Calu3 (cell line): ENCODE measurements around the gene ANKS1A. TPM values are rescaled to one million over a fixed set of nuclear protein-coding genes. Genes with fewer than 3 reads are reported as not detected.
"Not testable (repeated sequence)": the region's sequence is repeated elsewhere in the genome, so short reads cannot be mapped to it uniquely, and the experiment has no call there.

Experiments used
- BruUV-seq: library from RNA; stranded (reverse); fragments of 400-500 nt; replicated peaks from 2 replicates; lab custom pipeline; 2021; lab: Mats Ljungman, UMichigan
- CTCF ChIA-PET: fragments of 300-600 bp; sonication (Branson Sonifier 250); formaldehyde crosslinking; loops from one replicate; lab custom pipeline; 2022; ENCODE audit warnings: antibody characterized with exemption; lab: Charles Lee
- DNase-seq: peaks from one replicate; pipeline ENCODE4 v3.0.0; 2022
- H3K27ac Mint-ChIP-seq: one replicate; pipeline ENCODE4 v1.8.0; 2022; ENCODE audit warnings: mixed read lengths; ENCODE audit not compliant: unreplicated experiment
- H3K27me3 Mint-ChIP-seq: one replicate; pipeline ENCODE4 v1.8.0; 2022; ENCODE audit warnings: mixed read lengths; ENCODE audit not compliant: unreplicated experiment
- H3K36me3 Mint-ChIP-seq: one replicate; pipeline ENCODE4 v1.8.0; 2022; ENCODE audit warnings: mild to moderate bottlenecking, moderate library complexity, mixed read lengths; ENCODE audit not compliant: insufficient read depth, unreplicated experiment
- H3K4me1 Mint-ChIP-seq: one replicate; pipeline ENCODE4 v1.8.0; 2022; ENCODE audit warnings: mild to moderate bottlenecking, low read depth, mixed read lengths; ENCODE audit not compliant: unreplicated experiment
- H3K4me3 Mint-ChIP-seq: one replicate; pipeline ENCODE4 v1.8.0; 2022; ENCODE audit warnings: mild to moderate bottlenecking, low read depth, moderate library complexity, mixed read lengths; ENCODE audit not compliant: unreplicated experiment
- H3K9me3 Mint-ChIP-seq: one replicate; pipeline ENCODE4 v1.8.0; 2022; ENCODE audit warnings: low read depth, mixed read lengths; ENCODE audit not compliant: unreplicated experiment
- intact Hi-C: fragments of 100-400 bp; cut with micrococcal nuclease; formaldehyde crosslinking; loops from one replicate; pipeline ENCODE4 v1.10.0; 2022; ENCODE audit not compliant: unreplicated experiment
- total RNA-seq: library from RNA; stranded (reverse); gene quantifications from 2 replicates; pipeline ENCODE4 v1.2.3, GENCODE V29; 2022
- TF ChIP-seq, protein P1 (sequence below): fragments of 200-600 bp; IDR thresholded peaks from one replicate; pipeline ENCODE4 v1.8.0; 2022; ENCODE audit warnings: antibody characterized with exemption; ENCODE audit not compliant: unreplicated experiment

Gene ANKS1A
- total RNA-seq, 1 experiment from 2014 or later, result 60.3 TPM

DNA sequence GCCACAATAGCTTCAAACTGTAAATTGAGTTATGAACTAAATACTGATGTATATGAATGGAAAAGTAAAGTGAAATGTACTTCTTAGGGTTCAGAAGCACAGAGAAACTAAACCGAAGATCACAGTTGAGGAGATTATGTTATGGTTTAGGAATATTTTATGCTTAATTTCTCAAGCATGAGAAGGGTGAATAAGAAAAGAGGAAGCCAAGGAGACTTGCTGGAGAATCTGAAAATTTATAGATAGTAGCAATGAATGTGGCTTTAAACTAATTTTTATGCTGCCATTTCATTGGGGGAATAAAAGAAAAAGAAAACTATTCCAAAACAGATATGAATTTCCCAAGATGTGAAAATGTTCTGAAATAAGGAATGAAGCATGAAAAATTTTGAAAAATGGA, 5.6 kb downstream of the ANKS1A start:
- H3K4me1 Mint-ChIP-seq, result peaks cover 38% of the 10 kb centered on the region
- no peaks in the 10 kb centered on the region for H3K9me3 Mint-ChIP-seq
- H3K4me3 Mint-ChIP-seq, result no peak overlapping the region
- CTCF ChIA-PET, result interaction anchor here (0.7 kb wide), 1 partner anchor 426 kb away, joined by 5 read pairs; no protein-coding TSS in a partner anchor
- DNase-seq, result no peak
- no peak overlapping the region for H3K27ac Mint-ChIP-seq
- H3K36me3 Mint-ChIP-seq, result peaks cover 20% of the 10 kb centered on the region
- BruUV-seq, result no TSS peak
- intact Hi-C loops, result no loop called here
- H3K27me3 Mint-ChIP-seq, result no peaks in the 10 kb centered on the region
- TF ChIP-seq, protein P1, sequence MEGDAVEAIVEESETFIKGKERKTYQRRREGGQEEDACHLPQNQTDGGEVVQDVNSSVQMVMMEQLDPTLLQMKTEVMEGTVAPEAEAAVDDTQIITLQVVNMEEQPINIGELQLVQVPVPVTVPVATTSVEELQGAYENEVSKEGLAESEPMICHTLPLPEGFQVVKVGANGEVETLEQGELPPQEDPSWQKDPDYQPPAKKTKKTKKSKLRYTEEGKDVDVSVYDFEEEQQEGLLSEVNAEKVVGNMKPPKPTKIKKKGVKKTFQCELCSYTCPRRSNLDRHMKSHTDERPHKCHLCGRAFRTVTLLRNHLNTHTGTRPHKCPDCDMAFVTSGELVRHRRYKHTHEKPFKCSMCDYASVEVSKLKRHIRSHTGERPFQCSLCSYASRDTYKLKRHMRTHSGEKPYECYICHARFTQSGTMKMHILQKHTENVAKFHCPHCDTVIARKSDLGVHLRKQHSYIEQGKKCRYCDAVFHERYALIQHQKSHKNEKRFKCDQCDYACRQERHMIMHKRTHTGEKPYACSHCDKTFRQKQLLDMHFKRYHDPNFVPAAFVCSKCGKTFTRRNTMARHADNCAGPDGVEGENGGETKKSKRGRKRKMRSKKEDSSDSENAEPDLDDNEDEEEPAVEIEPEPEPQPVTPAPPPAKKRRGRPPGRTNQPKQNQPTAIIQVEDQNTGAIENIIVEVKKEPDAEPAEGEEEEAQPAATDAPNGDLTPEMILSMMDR, result no peak

- intact Hi-C loops, result no loop called here
- peaks cover 42% of the 10 kb centered on the region for H3K4me1 Mint-ChIP-seq
- TF ChIP-seq, protein P1, result no peak
- H3K36me3 Mint-ChIP-seq, result no peaks in the 10 kb centered on the region
- no peak overlapping the region for H3K27ac Mint-ChIP-seq
- no peaks in the 10 kb centered on the region for H3K9me3 Mint-ChIP-seq
- CTCF ChIA-PET, result no interaction called here
- H3K27me3 Mint-ChIP-seq, result no peaks in the 10 kb centered on the region
- no TSS peak for BruUV-seq
- H3K4me3 Mint-ChIP-seq, result no peak overlapping the region
- DNase-seq, result no peak
These were observed 8.1 kb downstream of the ANKS1A start for GRCh38 chr6:34897130-34897529.

DNA sequence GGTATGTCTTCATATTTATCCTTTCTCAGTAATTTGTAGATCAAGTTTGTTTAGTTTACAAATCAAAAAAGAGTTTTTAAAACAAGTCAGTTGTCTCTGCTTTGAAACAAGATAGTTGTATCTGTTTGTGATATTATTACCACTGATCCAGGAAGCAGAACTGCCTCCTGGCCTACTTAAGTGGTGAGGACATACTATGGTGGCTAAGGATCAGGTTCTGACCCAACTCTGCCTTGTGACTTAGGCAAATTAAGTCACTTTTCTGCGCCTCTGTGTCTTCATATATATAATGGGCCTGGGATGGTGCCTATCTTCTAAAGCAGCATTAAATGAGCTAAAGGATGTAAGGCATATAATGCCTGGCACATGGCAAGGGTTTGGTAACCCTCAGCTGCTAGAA, 8.7 kb downstream of the ANKS1A start:
- Mint-ChIP-seq H3K27me3 (no peaks in the 10 kb centered on the region), H3K9me3 (no peaks in the 10 kb centered on the region), H3K36me3 (no peaks in the 10 kb centered on the region), H3K27ac (no peak overlapping the region), H3K4me3 (no peak overlapping the region), H3K4me1 (peaks cover 42% of the 10 kb centered on the region)
- DNase-seq, result no peak
- TF ChIP-seq, protein P1, result no peak
- BruUV-seq, result no TSS peak
- CTCF ChIA-PET, result interaction anchor here (0.8 to 1.1 kb wide), 2 partner anchors 9 to 11 kb away, joined by 3 to 4 read pairs; partner anchors contain the start of gene ANKS1A
- intact Hi-C loops, result no loop called here

DNA sequence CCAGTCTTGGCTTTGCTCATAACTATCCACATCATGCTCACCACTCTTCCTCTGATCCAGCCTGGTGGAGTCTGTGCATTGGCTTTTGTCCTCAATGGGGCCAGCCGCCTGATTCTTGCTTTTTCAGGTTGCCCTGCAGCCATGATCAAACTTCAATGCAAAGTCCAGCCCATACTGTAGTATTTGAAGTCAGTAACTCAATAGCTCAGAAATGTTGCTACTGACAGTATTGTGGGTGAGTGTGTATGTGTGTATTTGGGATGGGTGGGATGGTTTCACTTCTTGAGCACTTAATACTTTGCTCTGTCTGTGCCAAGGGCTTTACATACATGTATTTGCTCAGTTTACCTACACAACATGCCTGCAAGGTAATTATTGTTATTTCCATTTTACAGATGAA, 10.7 kb downstream of the ANKS1A start:
- intact Hi-C loops, H3K36me3 Mint-ChIP-seq, DNase-seq, BruUV-seq, H3K9me3 Mint-ChIP-seq, H3K4me3 Mint-ChIP-seq, H3K27me3 Mint-ChIP-seq, H3K27ac Mint-ChIP-seq: not testable (repeated sequence)
- CTCF ChIA-PET, result interaction anchor here (0.6 kb wide), 1 partner anchor 325 kb away, joined by 16 read pairs; no protein-coding TSS in a partner anchor
- peaks cover 36% of the 10 kb centered on the region for H3K4me1 Mint-ChIP-seq

DNA sequence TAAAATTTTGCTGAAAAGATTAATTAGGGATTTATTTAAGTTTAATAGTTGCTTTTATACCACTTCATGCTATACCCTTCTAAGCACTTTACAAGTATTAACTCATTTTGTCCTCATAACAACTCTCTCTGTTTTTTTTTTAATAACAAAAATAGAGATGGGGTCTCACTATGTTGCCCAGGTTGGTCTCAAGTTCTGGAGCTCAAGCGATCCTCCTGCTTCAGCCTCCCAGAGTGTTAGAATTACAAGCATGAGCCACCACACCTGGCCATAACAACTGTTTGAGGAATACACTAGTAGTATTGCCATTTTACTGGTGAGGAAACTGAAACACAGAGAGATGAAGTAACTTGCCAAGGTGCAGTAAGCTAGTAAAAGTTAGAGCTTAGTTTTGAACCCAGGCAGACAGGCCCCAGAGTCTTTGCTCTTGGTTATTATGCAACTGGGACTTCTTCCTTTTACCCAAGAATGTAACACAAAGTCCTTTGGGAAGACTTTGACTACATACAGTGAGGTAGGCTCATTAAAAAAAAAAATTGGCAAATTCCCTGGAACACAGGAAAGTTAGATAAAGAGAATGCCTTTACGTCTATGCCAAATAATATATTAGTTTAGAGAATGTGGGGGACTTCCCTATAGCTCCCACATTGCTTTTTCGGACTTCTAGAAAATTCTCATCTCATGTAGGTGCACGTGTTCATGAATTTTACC, 11.4 kb downstream of the ANKS1A start:
- peak overlapping the region; percentile 72 for H3K27ac Mint-ChIP-seq
- TF ChIP-seq, protein P1, result no peak
- no peaks in the 10 kb centered on the region for H3K9me3 Mint-ChIP-seq
- H3K27me3 Mint-ChIP-seq, result no peaks in the 10 kb centered on the region
- intact Hi-C loops, result no loop called here
- H3K4me1 Mint-ChIP-seq, result peaks cover 43% of the 10 kb centered on the region
- H3K36me3 Mint-ChIP-seq, result no peaks in the 10 kb centered on the region
- BruUV-seq, result no TSS peak
- no peak for DNase-seq
- H3K4me3 Mint-ChIP-seq, result no peak overlapping the region
- CTCF ChIA-PET, result interaction anchor here (0.7 to 1.8 kb wide), 3 partner anchors 13 to 1287 kb away, joined by 4 to 6 read pairs (median 4); partner anchors contain the start of gene TAF11
